Measurements from ENCODE around the gene SMIM38. TPM values are rescaled to one million over a fixed set of nuclear protein-coding genes. Genes with fewer than 3 reads are reported as not detected.
A peak's percentile ranks its signal among the peaks of the same experiment; 100 is the strongest.

Gene SMIM38
- total and polyA plus RNA-seq, 9 of the 15 experiments (the other 6 are each of a cell fraction or from before 2014, with no cell fraction given): 0.07 to 1.2 (median 0.21) TPM; not detected in 2

DNA sequence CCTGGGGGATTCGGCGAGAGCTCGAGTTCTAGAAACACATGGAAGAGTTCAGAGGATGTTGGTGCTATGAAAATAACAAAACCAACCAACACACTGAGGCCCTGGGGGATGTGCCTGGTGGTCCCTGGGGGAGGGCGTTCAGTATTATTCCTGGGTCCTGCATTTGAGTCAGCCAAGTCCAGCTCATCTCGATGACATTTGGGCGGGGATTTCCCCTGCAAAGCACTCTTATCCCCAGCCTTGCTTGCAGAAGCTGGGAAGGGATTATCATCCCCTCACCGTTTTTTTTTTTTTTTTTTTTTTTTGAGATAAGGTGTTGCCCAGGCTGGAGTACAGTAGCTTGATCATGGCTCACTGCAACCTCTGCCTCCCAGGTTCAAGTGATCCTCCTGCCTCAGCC, 2.1 kb upstream of the SMIM38 start (continued):
- TF ChIP-seq, protein P1, sequence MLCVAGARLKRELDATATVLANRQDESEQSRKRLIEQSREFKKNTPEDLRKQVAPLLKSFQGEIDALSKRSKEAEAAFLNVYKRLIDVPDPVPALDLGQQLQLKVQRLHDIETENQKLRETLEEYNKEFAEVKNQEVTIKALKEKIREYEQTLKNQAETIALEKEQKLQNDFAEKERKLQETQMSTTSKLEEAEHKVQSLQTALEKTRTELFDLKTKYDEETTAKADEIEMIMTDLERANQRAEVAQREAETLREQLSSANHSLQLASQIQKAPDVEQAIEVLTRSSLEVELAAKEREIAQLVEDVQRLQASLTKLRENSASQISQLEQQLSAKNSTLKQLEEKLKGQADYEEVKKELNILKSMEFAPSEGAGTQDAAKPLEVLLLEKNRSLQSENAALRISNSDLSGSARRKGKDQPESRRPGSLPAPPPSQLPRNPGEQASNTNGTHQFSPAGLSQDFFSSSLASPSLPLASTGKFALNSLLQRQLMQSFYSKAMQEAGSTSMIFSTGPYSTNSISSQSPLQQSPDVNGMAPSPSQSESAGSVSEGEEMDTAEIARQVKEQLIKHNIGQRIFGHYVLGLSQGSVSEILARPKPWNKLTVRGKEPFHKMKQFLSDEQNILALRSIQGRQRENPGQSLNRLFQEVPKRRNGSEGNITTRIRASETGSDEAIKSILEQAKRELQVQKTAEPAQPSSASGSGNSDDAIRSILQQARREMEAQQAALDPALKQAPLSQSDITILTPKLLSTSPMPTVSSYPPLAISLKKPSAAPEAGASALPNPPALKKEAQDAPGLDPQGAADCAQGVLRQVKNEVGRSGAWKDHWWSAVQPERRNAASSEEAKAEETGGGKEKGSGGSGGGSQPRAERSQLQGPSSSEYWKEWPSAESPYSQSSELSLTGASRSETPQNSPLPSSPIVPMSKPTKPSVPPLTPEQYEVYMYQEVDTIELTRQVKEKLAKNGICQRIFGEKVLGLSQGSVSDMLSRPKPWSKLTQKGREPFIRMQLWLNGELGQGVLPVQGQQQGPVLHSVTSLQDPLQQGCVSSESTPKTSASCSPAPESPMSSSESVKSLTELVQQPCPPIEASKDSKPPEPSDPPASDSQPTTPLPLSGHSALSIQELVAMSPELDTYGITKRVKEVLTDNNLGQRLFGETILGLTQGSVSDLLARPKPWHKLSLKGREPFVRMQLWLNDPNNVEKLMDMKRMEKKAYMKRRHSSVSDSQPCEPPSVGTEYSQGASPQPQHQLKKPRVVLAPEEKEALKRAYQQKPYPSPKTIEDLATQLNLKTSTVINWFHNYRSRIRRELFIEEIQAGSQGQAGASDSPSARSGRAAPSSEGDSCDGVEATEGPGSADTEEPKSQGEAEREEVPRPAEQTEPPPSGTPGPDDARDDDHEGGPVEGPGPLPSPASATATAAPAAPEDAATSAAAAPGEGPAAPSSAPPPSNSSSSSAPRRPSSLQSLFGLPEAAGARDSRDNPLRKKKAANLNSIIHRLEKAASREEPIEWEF (CRISPR knock-in tag; IDR thresholded peaks at IDR 0.05): no peak

DNA sequence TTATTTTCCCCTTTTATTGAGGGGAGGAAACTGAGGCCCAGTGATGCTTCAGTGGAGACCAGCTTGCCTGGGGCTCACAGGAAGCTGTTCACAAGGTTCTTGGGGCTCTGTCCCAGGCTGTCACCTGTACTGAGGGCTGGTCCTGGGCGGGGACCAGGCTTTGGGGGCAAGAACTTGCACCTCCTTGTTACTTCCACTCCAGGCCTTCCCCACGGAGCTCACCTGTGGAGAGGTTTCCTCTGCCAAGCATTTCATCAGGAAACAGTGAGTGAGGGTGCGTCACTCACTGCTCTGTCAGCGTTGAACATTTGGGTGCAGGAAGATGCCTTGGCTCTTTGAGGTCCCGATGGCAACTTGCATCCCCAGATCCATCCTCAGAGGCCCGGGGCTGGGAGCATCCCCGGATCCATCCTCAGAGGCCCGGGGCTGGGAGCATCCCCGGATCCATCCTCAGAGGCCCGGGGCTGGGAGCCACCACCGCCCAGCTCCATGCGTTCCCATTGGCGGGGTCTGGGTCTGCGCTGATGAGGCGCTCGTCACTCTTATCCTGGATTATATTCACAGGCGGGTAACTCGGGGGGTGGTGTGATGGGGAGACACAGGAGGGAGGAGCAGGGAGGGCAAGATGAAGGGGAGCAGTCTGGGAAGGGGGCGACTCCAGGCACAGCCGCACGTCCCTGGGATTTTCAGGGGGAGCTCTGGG, 1.4 kb upstream of the SMIM38 start:
- H3K9ac ChIP-seq (ENCODE audit: insufficient read depth in 1 of 2, low read depth in 2 of 2, low read length in 2 of 2): no peak overlapping the region
- H3K4me2 ChIP-seq (ENCODE audit: insufficient read depth, low read length): peak overlapping the region; percentile 68; the same call in 1 of the 2 replicates
- no peak overlapping the region for H3K27ac ChIP-seq (ENCODE audit: extremely low read depth, low read depth, low read length)
- H4K20me1 ChIP-seq (replicated peaks; ENCODE audit: control insufficient read depth, insufficient read depth, low read length): no peaks in the 10 kb centered on the region
- peaks cover 27 to 36% of the 10 kb centered on the region in 2 experiments; a peak in 4 of 5 replicates for H3K4me1 ChIP-seq (replicated peaks in 1 of 2; ENCODE audit: control insufficient read depth in 2 of 2, insufficient read depth in 2 of 2, low read length in 2 of 2)
- CTCF ChIA-PET (ENCODE audit: low intra/inter-chr PET ratio): no interaction called here
- no peak for ATAC-seq
- no peaks in the 10 kb centered on the region; the same call in 2 of the 3 replicates for H3K79me2 ChIP-seq (ENCODE audit: control insufficient read depth, insufficient read depth, low read length)
- in situ Hi-C loops (cut with MboI): no loop called here
- no peak overlapping the region for H3K4me3 ChIP-seq
- H3K9me3 ChIP-seq (replicated peaks; ENCODE audit: control insufficient read depth, insufficient read depth, low read depth, low read length): no peaks in the 10 kb centered on the region
- WGBS (ENCODE audit: insufficient coverage, low coverage, missing lambda C conversion rate): 37% methylated on average over 20 of the region's 21 CpGs
- FAIRE-seq: no peak
- 0 out of 2 replicates have a peak overlapping the region, but pooled peaks have one; percentile 46 for H2AFZ ChIP-seq (ENCODE audit: low read depth, low read length)
- intact Hi-C loops (cut with micrococcal nuclease): no loop called here
- peaks cover 4% of the 10 kb centered on the region for H3K9me1 ChIP-seq (ENCODE audit: control insufficient read depth, insufficient read depth, low read length)
- H3K27me3 ChIP-seq (ENCODE audit: control insufficient read depth in 2 of 2, insufficient read depth in 2 of 2, low read length in 2 of 2): peaks cover 4 to 54% of the 10 kb centered on the region in 2 experiments
- no TSS peak for BruUV-seq (replicated peaks)
- POLR2A ChIA-PET: interaction anchor here (0.6 to 0.7 kb wide), 3 partner anchors 29 to 228 kb away, joined by 3 read pairs; no protein-coding TSS in a partner anchor
- H3K36me3 ChIP-seq (ENCODE audit: control insufficient read depth, insufficient read depth, low read length): no peaks in the 10 kb centered on the region
- TF ChIP-seq, protein P2, sequence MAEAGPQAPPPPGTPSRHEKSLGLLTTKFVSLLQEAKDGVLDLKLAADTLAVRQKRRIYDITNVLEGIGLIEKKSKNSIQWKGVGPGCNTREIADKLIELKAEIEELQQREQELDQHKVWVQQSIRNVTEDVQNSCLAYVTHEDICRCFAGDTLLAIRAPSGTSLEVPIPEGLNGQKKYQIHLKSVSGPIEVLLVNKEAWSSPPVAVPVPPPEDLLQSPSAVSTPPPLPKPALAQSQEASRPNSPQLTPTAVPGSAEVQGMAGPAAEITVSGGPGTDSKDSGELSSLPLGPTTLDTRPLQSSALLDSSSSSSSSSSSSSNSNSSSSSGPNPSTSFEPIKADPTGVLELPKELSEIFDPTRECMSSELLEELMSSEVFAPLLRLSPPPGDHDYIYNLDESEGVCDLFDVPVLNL (CRISPR knock-in tag; IDR thresholded peaks at IDR 0.05; ENCODE audit: low read depth): no peak
- TF ChIP-seq, protein P3, sequence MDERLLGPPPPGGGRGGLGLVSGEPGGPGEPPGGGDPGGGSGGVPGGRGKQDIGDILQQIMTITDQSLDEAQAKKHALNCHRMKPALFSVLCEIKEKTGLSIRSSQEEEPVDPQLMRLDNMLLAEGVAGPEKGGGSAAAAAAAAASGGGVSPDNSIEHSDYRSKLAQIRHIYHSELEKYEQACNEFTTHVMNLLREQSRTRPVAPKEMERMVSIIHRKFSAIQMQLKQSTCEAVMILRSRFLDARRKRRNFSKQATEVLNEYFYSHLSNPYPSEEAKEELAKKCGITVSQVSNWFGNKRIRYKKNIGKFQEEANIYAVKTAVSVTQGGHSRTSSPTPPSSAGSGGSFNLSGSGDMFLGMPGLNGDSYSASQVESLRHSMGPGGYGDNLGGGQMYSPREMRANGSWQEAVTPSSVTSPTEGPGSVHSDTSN (CRISPR knock-in tag; IDR thresholded peaks at IDR 0.05; ENCODE audit: low read depth): no peak
- TF ChIP-seq, protein P3 (tag; conservative IDR thresholded peaks at IDR 0.05; ENCODE audit: low read depth): no peak
- DNase-seq (ENCODE audit: extremely low read depth in 1 of 4, low spot score in 3 of 4): no peak
